T-helper 2 cell treated with Interferon-gamma antibody and Interleukin-4, amounts not matched to agents 100 ng/mL and 5 ng/mL, for 36 hours (primary cell): ENCODE results near the gene GIT1. TPM values are rescaled to one million over a fixed set of nuclear protein-coding genes. Genes with fewer than 3 reads are reported as not detected.

ENCODE experiments used
- intact Hi-C: fragments of 100-400 bp; cut with micrococcal nuclease; formaldehyde crosslinking; loops from one replicate; pipeline ENCODE4 v1.15.1; 2023
- total RNA-seq: library from RNA; stranded (reverse); gene quantifications from 2 replicates; pipeline ENCODE4 v1.2.3, GENCODE V29; 2022

Gene GIT1
- total RNA-seq, 1 donor from 2014 or later = 66.7 TPM

GRCh38 chr17:29549177-29549923 is 40.1 kb downstream of the GIT1 start:
- intact Hi-C loops = no loop called here

- intact Hi-C loops = no loop called here
These were observed 42.6 kb downstream of the GIT1 start for GRCh38 chr17:29546830-29547229.

GRCh38 chr17:29546085-29546484 is 43.4 kb downstream of the GIT1 start:
- intact Hi-C loops = no loop called here

GRCh38 chr17:29544066-29544465 is 45.4 kb downstream of the GIT1 start:
- intact Hi-C loops = no loop called here

GRCh38 chr17:29533976-29534375 is 55.5 kb downstream of the GIT1 start:
- intact Hi-C loops = no loop called here

- intact Hi-C loops = no loop called here
These were observed 63.1 kb downstream of the GIT1 start for GRCh38 chr17:29526322-29526721.

- intact Hi-C loops = no loop called here
These were observed 64.8 kb downstream of the GIT1 start for GRCh38 chr17:29524692-29525091.

Other genes starting within 250 kb of the GIT1 start
- gene TAOK1, start 199.3 kb downstream of the GIT1 start, total RNA-seq = 49.3 and 52.3 TPM in 2 replicates
- gene ABHD15, start 22.6 kb downstream of the GIT1 start, total RNA-seq = 17.8 and 19.5 TPM in 2 replicates
- gene TP53I13, start 20.9 kb downstream of the GIT1 start, total RNA-seq = 80.7 and 82.3 TPM in 2 replicates
- gene ANKRD13B, start 3.5 kb upstream of the GIT1 start, total RNA-seq = 13.0 and 13.7 TPM in 2 replicates
- 2.0 and 3.1 TPM in 2 replicates for gene CORO6, start 33.3 kb upstream of the GIT1 start, total RNA-seq